NB4 (cell line): ENCODE measurements around the gene CPD.

Experiments
- POLR2A ChIP-seq: IDR thresholded peaks from 2 replicates; pipeline ENCODE4 v1.6.1; 2011; ENCODE audit warnings: mild to moderate bottlenecking; ENCODE audit not compliant: insufficient read length; ENCODE audit errors: extremely low read depth
- TF ChIP-seq, protein P1 (sequence below): IDR thresholded peaks from one replicate; pipeline ENCODE4 v1.5.1; 2012; ENCODE audit warnings: low read depth, low read length

DNA sequence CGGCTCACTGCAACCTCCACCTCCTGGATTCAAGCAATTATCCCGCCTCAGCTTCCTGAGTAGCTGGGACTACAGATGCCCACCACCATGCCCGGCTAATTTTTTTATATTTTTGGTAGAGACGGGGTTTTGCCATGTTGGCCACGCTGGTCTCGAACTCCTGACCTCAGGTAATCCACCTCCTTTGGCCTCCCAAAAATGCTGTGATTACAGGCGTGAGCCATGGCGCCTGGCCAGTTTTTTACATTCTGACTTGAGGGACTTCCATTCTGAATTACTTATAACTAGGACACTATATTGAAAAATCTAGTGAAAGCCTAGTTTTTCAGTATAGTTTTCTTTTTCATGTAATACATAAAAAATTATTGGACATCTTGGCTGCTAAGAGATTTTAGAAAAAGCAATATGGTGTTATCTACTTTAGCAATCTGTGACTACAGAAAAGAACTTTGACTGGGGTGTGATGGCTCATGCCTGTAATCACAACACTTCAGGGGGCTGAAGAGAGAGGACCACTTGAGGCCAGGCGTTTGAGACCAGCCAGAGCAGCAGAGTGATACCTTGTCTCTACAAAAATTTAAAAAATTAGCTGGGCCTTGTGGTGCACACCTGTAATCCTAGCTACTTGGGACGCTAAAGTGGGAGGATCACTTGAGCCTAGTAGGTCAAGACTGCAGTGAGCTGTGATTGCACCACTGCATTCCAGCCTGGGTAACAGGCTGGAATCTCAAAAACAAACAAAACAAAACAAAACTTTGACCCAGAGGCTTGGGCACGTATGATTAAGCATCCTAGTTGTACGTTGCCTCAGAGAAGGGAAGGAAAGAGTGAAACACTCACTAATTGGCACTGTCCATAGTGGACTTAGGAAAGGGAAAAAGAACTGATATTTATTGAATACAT lies 71.6 kb downstream of the CPD start:
- TF ChIP-seq POLR2A = no peak
- TF ChIP-seq, protein P1, sequence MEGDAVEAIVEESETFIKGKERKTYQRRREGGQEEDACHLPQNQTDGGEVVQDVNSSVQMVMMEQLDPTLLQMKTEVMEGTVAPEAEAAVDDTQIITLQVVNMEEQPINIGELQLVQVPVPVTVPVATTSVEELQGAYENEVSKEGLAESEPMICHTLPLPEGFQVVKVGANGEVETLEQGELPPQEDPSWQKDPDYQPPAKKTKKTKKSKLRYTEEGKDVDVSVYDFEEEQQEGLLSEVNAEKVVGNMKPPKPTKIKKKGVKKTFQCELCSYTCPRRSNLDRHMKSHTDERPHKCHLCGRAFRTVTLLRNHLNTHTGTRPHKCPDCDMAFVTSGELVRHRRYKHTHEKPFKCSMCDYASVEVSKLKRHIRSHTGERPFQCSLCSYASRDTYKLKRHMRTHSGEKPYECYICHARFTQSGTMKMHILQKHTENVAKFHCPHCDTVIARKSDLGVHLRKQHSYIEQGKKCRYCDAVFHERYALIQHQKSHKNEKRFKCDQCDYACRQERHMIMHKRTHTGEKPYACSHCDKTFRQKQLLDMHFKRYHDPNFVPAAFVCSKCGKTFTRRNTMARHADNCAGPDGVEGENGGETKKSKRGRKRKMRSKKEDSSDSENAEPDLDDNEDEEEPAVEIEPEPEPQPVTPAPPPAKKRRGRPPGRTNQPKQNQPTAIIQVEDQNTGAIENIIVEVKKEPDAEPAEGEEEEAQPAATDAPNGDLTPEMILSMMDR = no peak
